CD14-positive monocyte (primary cell): ENCODE results near the gene ZNF174. TPM values are rescaled to one million over a fixed set of nuclear protein-coding genes. Genes with fewer than 3 reads are reported as not detected.

Experiments
- DNase-seq, 3 donors: peaks; one replicate each; pipeline ENCODE4 v3.0.0-alpha.2; 2011 to 2022
- H2AFZ ChIP-seq: 2 replicates; pipeline ENCODE4 v1.6.0; 2012; ENCODE audit warnings: mild to moderate bottlenecking, low read depth, low read length, inconsistent platforms; ENCODE audit not compliant: insufficient read depth, poor library complexity, severe bottlenecking
- H3K27ac ChIP-seq, 2 donors: 1 replicate in 1 of 2; 2 replicates in 1 of 2; pipeline ENCODE4 v1.5.1; 2012 to 2013; ENCODE audit warnings: low read length in 2 of 2, control low read depth in 1 of 2, inconsistent platforms in 1 of 2, low read depth in 1 of 2, mild to moderate bottlenecking in 1 of 2
- H3K27me3 ChIP-seq, 2 donors: one replicate each; pipeline versions ENCODE4 v1.6.0 to v1.6.1; 2011 to 2013; ENCODE audit warnings: low read length in 2 of 2; ENCODE audit not compliant: control insufficient read depth in 2 of 2, insufficient read depth in 2 of 2
- H3K36me3 ChIP-seq, 2 donors: replicated peaks in 1 of 2; 1 replicate in 1 of 2; 2 replicates in 1 of 2; pipeline versions ENCODE4 v1.5.1 to v1.6.1; 2012 to 2013; ENCODE audit warnings: low read length in 2 of 2, control low read depth in 1 of 2, inconsistent platforms in 1 of 2, mild to moderate bottlenecking in 1 of 2; ENCODE audit not compliant: insufficient read depth in 2 of 2, control insufficient read depth in 1 of 2
- H3K4me1 ChIP-seq, 2 donors: 1 replicate in 1 of 2; 2 replicates in 1 of 2; pipeline versions ENCODE4 v1.5.1 to v1.6.1; 2012 to 2013; ENCODE audit warnings: low read length in 2 of 2, control low read depth in 1 of 2, inconsistent platforms in 1 of 2, mild to moderate bottlenecking in 1 of 2, moderate library complexity in 1 of 2; ENCODE audit not compliant: insufficient read depth in 2 of 2, control insufficient read depth in 1 of 2
- H3K4me2 ChIP-seq: replicated peaks from 2 replicates; pipeline ENCODE3; 2012; ENCODE audit warnings: low read length, moderate library complexity, mild to moderate bottlenecking; ENCODE audit not compliant: poor library complexity, severe bottlenecking; ENCODE audit errors: extremely low read depth
- H3K4me3 ChIP-seq, 3 experiments: fragments of 200-600 bp in 1 of 3; sonication (generic) in 1 of 3; replicated peaks in 1 of 3; 1 replicate in 2 of 3; 2 replicates in 1 of 3; pipeline ENCODE4 v1.5.1; 2011 to 2013; ENCODE audit warnings: low read length in 3 of 3, mild to moderate bottlenecking in 3 of 3, control low read depth in 2 of 3, low read depth in 2 of 3, inconsistent platforms in 1 of 3, moderate library complexity in 1 of 3
- H3K79me2 ChIP-seq: 2 replicates; pipeline ENCODE4 v1.6.0; 2012; ENCODE audit warnings: mild to moderate bottlenecking, control low read depth, inconsistent platforms, low read length, moderate library complexity; ENCODE audit not compliant: insufficient read depth
- H3K9ac ChIP-seq: 2 replicates; pipeline ENCODE4 v1.6.0; 2017; ENCODE audit warnings: low read length, mild to moderate bottlenecking; ENCODE audit not compliant: insufficient read depth, poor library complexity, severe bottlenecking
- H3K9me3 ChIP-seq, 2 donors: replicated peaks in 1 of 2; 1 replicate in 1 of 2; 2 replicates in 1 of 2; pipeline versions ENCODE4 v1.5.1 to v1.6.1; 2012 to 2013; ENCODE audit warnings: low read length in 2 of 2, control low read depth in 1 of 2; ENCODE audit not compliant: control insufficient read depth in 1 of 2, insufficient read depth in 1 of 2
- H4K20me1 ChIP-seq: 2 replicates; pipeline ENCODE4 v1.6.0; 2012; ENCODE audit warnings: mild to moderate bottlenecking, low read length, control low read depth, moderate library complexity; ENCODE audit not compliant: insufficient read depth
- H3K27ac Mint-ChIP-seq, 7 donors: one replicate each; pipeline ENCODE4 v1.8.0; 2020; ENCODE audit warnings: mild to moderate bottlenecking in 7 of 7, mixed read lengths in 7 of 7, moderate library complexity in 6 of 7, inconsistent platforms in 2 of 7
- H3K27me3 Mint-ChIP-seq, 3 donors: one replicate each; pipeline ENCODE4 v1.8.0; 2021 to 2022; ENCODE audit warnings: low read depth in 3 of 3, mild to moderate bottlenecking in 3 of 3, mixed read lengths in 3 of 3, moderate library complexity in 3 of 3, inconsistent platforms in 1 of 3
- H3K36me3 Mint-ChIP-seq, 2 donors: one replicate each; pipeline ENCODE4 v1.8.0; 2020; ENCODE audit warnings: mixed read lengths in 2 of 2, inconsistent platforms in 1 of 2, mild to moderate bottlenecking in 1 of 2
- H3K4me1 Mint-ChIP-seq: one replicate; pipeline ENCODE4 v1.8.0; 2020; ENCODE audit warnings: mild to moderate bottlenecking, mixed read lengths
- H3K4me3 Mint-ChIP-seq, 2 donors: one replicate each; pipeline ENCODE4 v1.8.0; 2020; ENCODE audit warnings: mild to moderate bottlenecking in 2 of 2, mixed read lengths in 2 of 2, moderate library complexity in 1 of 2
- H3K9me3 Mint-ChIP-seq, 7 donors: one replicate each; pipeline ENCODE4 v1.8.0; 2020 to 2022; ENCODE audit warnings: mixed read lengths in 7 of 7, mild to moderate bottlenecking in 6 of 7, moderate library complexity in 6 of 7, inconsistent platforms in 2 of 7
- CTCF ChIP-seq: fragments of 200-600 bp; IDR thresholded peaks from one replicate; pipeline ENCODE4 v1.8.0; 2022; ENCODE audit warnings: antibody characterized with exemption, mild to moderate bottlenecking
- WGBS: methylation state at CpG from one replicate; pipeline ENCODE4 v1.1.5; 2013; ENCODE audit warnings: missing lambda C conversion rate; ENCODE audit not compliant: insufficient coverage; 5-methylcytosine and 5-hydroxymethylcytosine counted together
- intact Hi-C, 2 donors: fragments of 100-400 bp; cut with micrococcal nuclease; formaldehyde crosslinking; loops; one replicate each; pipeline versions ENCODE4 v1.15.0 to v1.15.1; 2023
- polyA plus RNA-seq, 3 donors: library from polyadenylated mRNA; depleted of rRNA in 1 of 3; unstranded in 2 of 3; stranded (reverse) in 1 of 3; fragments of 300-500 nt in 2 of 3; fragments of >200 nt in 1 of 3; fragmentation: Illumina TruSeq in 2 of 3; gene quantifications; 1 replicate in 2 of 3; 2 replicates in 1 of 3; pipeline ENCODE4 v1.2.3, GENCODE V29; 2012 to 2021

ZNF174 gene
- polyA plus RNA-seq, 3 donors: 2.5 to 5.6 (median 4.9) TPM

GRCh38 chr16:3443108-3444031, 42.4 kb downstream of the ZNF174 start, which contains the start of the genes NAA60 and ZNF597:
Gene NAA60, plus strand, starts transcription at chr16:3443680. Its CDS starts 32,548 bp downstream, at chr16:3476228.
Gene ZNF597, minus strand, starts transcription at chr16:3443504. Its CDS starts 351 bp downstream, at chr16:3443153.
- no peak for TF ChIP-seq CTCF
- Mint-ChIP-seq H3K4me1 (peaks cover 11% of the 10 kb centered on the region), H3K9me3 (peaks cover 23 to 59% (median 55%) of the 10 kb centered on the region in 7 donors), H3K36me3 (peaks cover 19 to 42% of the 10 kb centered on the region in 2 donors), H3K4me3 (peak within 1 kb of the TSS; percentile 96 to 98), H3K27me3 (peaks cover 3 to 9% (median 5%) of the 10 kb centered on the region in 3 donors), H3K27ac (peak within 1 kb of the TSS; percentile 84 to 99 (median 94))
- Histone ChIP-seq H3K4me1 (peaks cover 11 to 19% of the 10 kb centered on the region in 2 donors), H3K36me3 (peaks cover 8 to 36% of the 10 kb centered on the region in 2 donors), H4K20me1 (no peaks in the 10 kb centered on the region), H3K27ac (peak within 1 kb of the TSS; percentile 68 to 79), H3K79me2 (peaks cover 26% of the 10 kb centered on the region), H3K9me3 (peaks cover 23 to 39% of the 10 kb centered on the region in 2 donors), H3K4me2 (peak within 1 kb of the TSS; percentile 93), H3K27me3 (no peaks in the 10 kb centered on the region), H3K9ac (peak within 1 kb of the TSS; percentile 70), H3K4me3 (peak within 1 kb of the TSS; percentile 45 to 82 (median 76)), H2AFZ (peak within 1 kb of the TSS; percentile 77)
- DNase-seq: peak; percentile 81 to 89 (median 87)
- intact Hi-C loops: loop anchor here (5.0 kb wide), 2 partner anchors 46 to 161 kb away; partner anchors contain the start of gene ZNF263 (in 1 of the 2)
- WGBS: 45% methylated on average over 56 of the region's 61 CpGs

- Mint-ChIP-seq H3K4me3 (peak overlapping the region; percentile 96 to 98), H3K4me1 (peaks cover 11% of the 10 kb centered on the region), H3K27ac (peak overlapping the region; percentile 84 to 99 (median 94)), H3K9me3 (peaks cover 23 to 59% (median 54%) of the 10 kb centered on the region in 7 donors), H3K36me3 (peaks cover 26 to 42% of the 10 kb centered on the region in 2 donors), H3K27me3 (peaks cover 3 to 8% (median 3%) of the 10 kb centered on the region in 3 donors)
- peak in 2 of 3 donors; percentile 11 to 62 for DNase-seq
- H3K4me1 ChIP-seq: peaks cover 11 to 19% of the 10 kb centered on the region in 2 donors
- H3K9me3 ChIP-seq: peaks cover 20 to 41% of the 10 kb centered on the region in 2 donors
- WGBS: 42% methylated on average over 3 of the region's 10 CpGs
- no peak for TF ChIP-seq CTCF
- H3K27ac ChIP-seq: peak overlapping the region; percentile 68 to 79
- H3K4me2 ChIP-seq: peak overlapping the region; percentile 93
- intact Hi-C loops: loop anchor here (5.0 kb wide), 2 partner anchors 47 to 162 kb away; partner anchors contain the start of gene ZNF263 (in 1 of the 2)
- H3K79me2 ChIP-seq: peaks cover 26% of the 10 kb centered on the region
- H3K36me3 ChIP-seq: peaks cover 8 to 37% of the 10 kb centered on the region in 2 donors
- H3K4me3 ChIP-seq: peak overlapping the region; percentile 45 to 82 (median 76)
- H2AFZ ChIP-seq: peak overlapping the region; percentile 77
- no peaks in the 10 kb centered on the region for H3K27me3 ChIP-seq
- no peaks in the 10 kb centered on the region for H4K20me1 ChIP-seq
- peak overlapping the region; percentile 70 for H3K9ac ChIP-seq
These were observed 43.0 kb downstream of the ZNF174 start for GRCh38 chr16:3444032-3444388.
